PC-3 (cell line): ENCODE results near the gene PEX6. TPM values are rescaled to one million over a fixed set of nuclear protein-coding genes. Genes with fewer than 3 reads are reported as not detected.

ENCODE experiments used
- ATAC-seq: fragments of 200-7000 bp; cut with Tn5 transposase; 2 replicates; pipeline ENCODE4 v1.9.1; 2020; ENCODE audit warnings: mild to moderate bottlenecking, moderate library complexity
- BruUV-seq: library from RNA; stranded (reverse); fragments of 400-500 nt; replicated peaks from 2 replicates; lab custom pipeline; 2021; lab: Mats Ljungman, UMichigan
- CTCF ChIA-PET: fragments of 300-600 bp; sonication (Branson Sonifier 250); formaldehyde crosslinking; loops from one replicate; lab custom pipeline; 2022; ENCODE audit warnings: antibody characterized with exemption; lab: Charles Lee
- POLR2A ChIA-PET: fragments of 300-600 bp; sonication (Branson Sonifier 250); formaldehyde crosslinking; loops from one replicate; lab custom pipeline; 2022; ENCODE audit warnings: antibody characterized with exemption; ENCODE audit not compliant: unreplicated experiment; lab: Charles Lee
- DNase-seq: peaks from one replicate; pipeline ENCODE4 v3.0.0-alpha.2; 2015
- H2AFZ ChIP-seq: fragments of 300-600 bp; sonication (generic); 2 replicates; pipeline ENCODE4 v1.6.0; 2016; ENCODE audit warnings: antibody characterized with exemption, low read length
- H3F3A ChIP-seq: fragments of 300-600 bp; sonication (generic); one replicate; pipeline ENCODE4 v1.6.0; 2017; ENCODE audit warnings: antibody characterized with exemption, low read length, control low read depth, mild to moderate bottlenecking; ENCODE audit not compliant: unreplicated experiment
- H3K27ac ChIP-seq: fragments of 300-600 bp; sonication (generic); 2 replicates; pipeline ENCODE4 v1.5.1; 2016; ENCODE audit warnings: mild to moderate bottlenecking, low read length
- H3K27me3 ChIP-seq: fragments of 300-600 bp; sonication (generic); 2 replicates; pipeline ENCODE4 v1.6.1; 2016; ENCODE audit warnings: low read length, mixed read lengths
- H3K36me3 ChIP-seq: fragments of 300-600 bp; sonication (generic); 2 replicates; pipeline ENCODE4 v1.6.1; 2016; ENCODE audit warnings: low read depth, mixed run types, low read length, mixed read lengths
- H3K4me1 ChIP-seq: fragments of 300-600 bp; sonication (generic); 2 replicates; pipeline ENCODE4 v1.5.1; 2016; ENCODE audit warnings: low read length; ENCODE audit not compliant: insufficient read depth
- H3K4me2 ChIP-seq: fragments of 300-600 bp; sonication (generic); 2 replicates; pipeline ENCODE4 v1.6.0; 2016; ENCODE audit warnings: low read length
- H3K4me3 ChIP-seq: fragments of 300-600 bp; sonication (generic); 2 replicates; pipeline ENCODE4 v1.5.1; 2016; ENCODE audit warnings: mild to moderate bottlenecking, low read length, mixed read lengths
- H3K79me2 ChIP-seq: fragments of 300-600 bp; sonication (generic); 2 replicates; pipeline ENCODE4 v1.6.1; 2017; ENCODE audit warnings: low read length, mixed read lengths
- H3K9ac ChIP-seq: fragments of 300-600 bp; sonication (generic); 2 replicates; pipeline ENCODE4 v1.6.0; 2016; ENCODE audit warnings: mild to moderate bottlenecking, low read length
- H3K9me2 ChIP-seq: fragments of 300-600 bp; sonication (generic); replicated peaks from 2 replicates; pipeline ENCODE4 v1.6.1; 2016; ENCODE audit warnings: mixed run types, low read length, mixed read lengths
- H3K9me3 ChIP-seq: fragments of 300-600 bp; sonication (generic); 2 replicates; pipeline ENCODE4 v1.6.1; 2016; ENCODE audit warnings: low read length, mixed read lengths
- H4K20me1 ChIP-seq: fragments of 300-600 bp; sonication (generic); 2 replicates; pipeline ENCODE4 v1.6.1; 2016; ENCODE audit warnings: low read length, mixed read lengths
- CTCF ChIP-seq: fragments of 300-600 bp; sonication (generic); conservative IDR thresholded peaks from 2 replicates; pipeline ENCODE4 v1.5.1; 2017; ENCODE audit warnings: antibody characterized with exemption, low read depth, mild to moderate bottlenecking, low read length
- EZH2 ChIP-seq: fragments of 300-600 bp; sonication (generic); IDR thresholded peaks from one replicate; pipeline ENCODE4 v1.6.1; 2017; ENCODE audit warnings: antibody characterized with exemption, mild to moderate bottlenecking, low read length; ENCODE audit not compliant: unreplicated experiment
- EZH2phosphoT487 ChIP-seq: fragments of 300-600 bp; sonication (generic); IDR thresholded peaks from 2 replicates; pipeline ENCODE4 v1.6.1; 2018; ENCODE audit warnings: mild to moderate bottlenecking, antibody characterized with exemption, low read length, borderline replicate concordance
- intact Hi-C: fragments of 100-400 bp; cut with micrococcal nuclease; formaldehyde crosslinking; loops from 2 replicates; pipeline ENCODE4 v1.9.0; 2023
- total RNA-seq: library from RNA; depleted of rRNA; stranded (reverse); fragments of >200 nt; gene quantifications from 2 replicates; pipeline ENCODE4 v1.2.3, GENCODE V29; 2014

PEX6 gene
- total RNA-seq, 1 experiment from 2014 or later: 35.9 TPM

- Histone ChIP-seq H3K4me2 (no peak overlapping the region), H3K4me1 (no peaks in the 10 kb centered on the region; the same call in 1 of the 2 replicates), H3K9ac (no peak overlapping the region), H4K20me1 (no peaks in the 10 kb centered on the region), H3K27me3 (no peaks in the 10 kb centered on the region), H3K4me3 (no peak overlapping the region), H3K79me2 (no peaks in the 10 kb centered on the region; the same call in 1 of the 2 replicates), H2AFZ (no peak overlapping the region), H3K27ac (no peak overlapping the region), H3F3A (no peaks in the 10 kb centered on the region), H3K36me3 (peaks cover 11% of the 10 kb centered on the region; the same call in 1 of the 2 replicates), H3K9me3 (no peaks in the 10 kb centered on the region), H3K9me2 (no peaks in the 10 kb centered on the region)
- DNase-seq (no peak), ATAC-seq (no peak)
- no TSS peak for BruUV-seq
- ChIA-PET CTCF (interaction anchor here (0.6 kb wide), 1 partner anchor 26 kb away, joined by 11 read pairs; no protein-coding TSS in a partner anchor), POLR2A (no interaction called here)
- intact Hi-C loops: no loop called here
- TF ChIP-seq EZH2 (no peak), CTCF (no peak), EZH2phosphoT487 (no peak)
Measured at GRCh38 chr6:42940493-42941045, 38.4 kb downstream of the PEX6 start.

GRCh38 chr6:42939810-42940167, 39.2 kb downstream of the PEX6 start:
- DNase-seq (no peak), ATAC-seq (no peak)
- Histone ChIP-seq H3K4me2 (no peak overlapping the region), H4K20me1 (no peaks in the 10 kb centered on the region), H3K4me3 (no peak overlapping the region), H3K36me3 (peaks cover 15% of the 10 kb centered on the region; the same call in 1 of the 2 replicates), H3F3A (no peaks in the 10 kb centered on the region), H3K9me2 (no peaks in the 10 kb centered on the region), H2AFZ (no peak overlapping the region), H3K79me2 (no peaks in the 10 kb centered on the region; the same call in 1 of the 2 replicates), H3K9me3 (no peaks in the 10 kb centered on the region), H3K9ac (no peak overlapping the region), H3K4me1 (no peaks in the 10 kb centered on the region; the same call in 1 of the 2 replicates), H3K27me3 (no peaks in the 10 kb centered on the region), H3K27ac (no peak overlapping the region)
- no TSS peak for BruUV-seq
- intact Hi-C loops: no loop called here
- TF ChIP-seq EZH2phosphoT487: no peak
- no peak for TF ChIP-seq EZH2
- TF ChIP-seq CTCF: no peak
- POLR2A ChIA-PET: no interaction called here
- CTCF ChIA-PET: no interaction called here
